A673 (cell line): ENCODE measurements around the gene MAPK11.

ENCODE experiments used
- EZH2 ChIP-seq: fragments of 200-600 bp; sonication (generic); IDR thresholded peaks from 2 replicates; pipeline ENCODE4 v1.6.1; 2017; ENCODE audit warnings: borderline replicate concordance, low read depth, mild to moderate bottlenecking, mixed read lengths, antibody characterized with exemption, low read length; ENCODE audit not compliant: poor library complexity, severe bottlenecking
- TF ChIP-seq, protein P1 (sequence below): fragments of 300-800, 200-600 bp; sonication (generic); conservative IDR thresholded peaks from 2 replicates; pipeline ENCODE4 v1.5.1; 2017; ENCODE audit warnings: low read depth, mild to moderate bottlenecking, antibody characterized with exemption, low read length, moderate library complexity, mixed read lengths

DNA sequence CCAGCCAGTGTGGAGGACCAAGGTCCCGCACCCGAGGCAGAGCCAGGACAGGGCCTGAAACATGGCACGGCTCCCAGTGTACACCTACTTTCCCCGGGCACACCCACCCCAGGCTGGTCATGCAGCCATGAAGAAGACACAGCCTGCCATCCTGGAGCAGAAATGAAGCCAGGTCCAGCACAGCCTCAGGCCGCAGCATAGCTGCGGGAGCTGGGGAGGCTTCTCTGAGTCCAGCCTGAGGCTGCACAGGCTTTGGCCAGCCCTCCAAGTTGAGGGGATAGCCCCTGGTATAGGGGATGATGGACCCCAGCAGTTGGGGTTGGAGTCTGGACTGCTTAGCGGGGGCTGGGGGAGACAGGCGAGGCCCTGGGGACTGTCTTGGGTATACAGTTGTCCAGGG is 16.2 kb downstream of the MAPK11 start:
- TF ChIP-seq, protein P1, sequence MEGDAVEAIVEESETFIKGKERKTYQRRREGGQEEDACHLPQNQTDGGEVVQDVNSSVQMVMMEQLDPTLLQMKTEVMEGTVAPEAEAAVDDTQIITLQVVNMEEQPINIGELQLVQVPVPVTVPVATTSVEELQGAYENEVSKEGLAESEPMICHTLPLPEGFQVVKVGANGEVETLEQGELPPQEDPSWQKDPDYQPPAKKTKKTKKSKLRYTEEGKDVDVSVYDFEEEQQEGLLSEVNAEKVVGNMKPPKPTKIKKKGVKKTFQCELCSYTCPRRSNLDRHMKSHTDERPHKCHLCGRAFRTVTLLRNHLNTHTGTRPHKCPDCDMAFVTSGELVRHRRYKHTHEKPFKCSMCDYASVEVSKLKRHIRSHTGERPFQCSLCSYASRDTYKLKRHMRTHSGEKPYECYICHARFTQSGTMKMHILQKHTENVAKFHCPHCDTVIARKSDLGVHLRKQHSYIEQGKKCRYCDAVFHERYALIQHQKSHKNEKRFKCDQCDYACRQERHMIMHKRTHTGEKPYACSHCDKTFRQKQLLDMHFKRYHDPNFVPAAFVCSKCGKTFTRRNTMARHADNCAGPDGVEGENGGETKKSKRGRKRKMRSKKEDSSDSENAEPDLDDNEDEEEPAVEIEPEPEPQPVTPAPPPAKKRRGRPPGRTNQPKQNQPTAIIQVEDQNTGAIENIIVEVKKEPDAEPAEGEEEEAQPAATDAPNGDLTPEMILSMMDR = no peak
- no peak for TF ChIP-seq EZH2
